Right renal cortex interstitium (tissue), 3 donors: Measurements from ENCODE around the gene SCGB1C2. TPM values are rescaled to one million over a fixed set of nuclear protein-coding genes. Genes with fewer than 3 reads are reported as not detected.
A peak's percentile ranks its signal among the peaks of the same experiment; 100 is the strongest.
"Not testable (repeated sequence)": the region's sequence is repeated elsewhere in the genome, so short reads cannot be mapped to it uniquely, and the experiment has no call there.

Experiments used
- DNase-seq, 3 donors: peaks; one replicate each; pipeline ENCODE4 v3.0.0-alpha.2; 2013; ENCODE audit warnings: low read depth in 3 of 3, low spot score in 2 of 3
- polyA plus RNA-seq, 3 donors: library from polyadenylated mRNA; unstranded; fragments of 120-200 nt; gene quantifications; one replicate each; pipeline ENCODE4 v1.2.1, GENCODE V29; 2013; ENCODE audit not compliant: insufficient read length in 3 of 3

Gene SCGB1C2
- 1 to 10 TPM in 2 of 3 donors, under 1 TPM in 1; 0.79 to 1.9 (median 1.6) TPM for polyA plus RNA-seq

GRCh38 chr17:137166-137807, at the start of gene SCGB1C2:
Gene SCGB1C2, plus strand, starts transcription at chr17:137569. Its CDS starts 22 bp downstream, at chr17:137591.
- DNase-seq: not testable (repeated sequence)

- peak in 1 of 3 donors; percentile 1 for DNase-seq
Measured at GRCh38 chr17:113111-113510, 24.3 kb upstream of the SCGB1C2 start.

- DNase-seq: not testable (repeated sequence)
Measured at GRCh38 chr17:118339-118917, 18.9 kb upstream of the SCGB1C2 start.

GRCh38 chr17:133932-134331, 3.4 kb upstream of the SCGB1C2 start:
- DNase-seq: not testable (repeated sequence)

GRCh38 chr17:134332-134785, 3.0 kb upstream of the SCGB1C2 start:
- not testable (repeated sequence) for DNase-seq

- DNase-seq: not testable (repeated sequence)
Measured at GRCh38 chr17:135022-135421, 2.3 kb upstream of the SCGB1C2 start.

- not testable (repeated sequence) for DNase-seq
Measured at GRCh38 chr17:135895-136294, 1.5 kb upstream of the SCGB1C2 start.

- not testable (repeated sequence) for DNase-seq
Measured at GRCh38 chr17:136531-136930, 838 bp upstream of the SCGB1C2 start.

- DNase-seq: not testable (repeated sequence)
Measured at GRCh38 chr17:139401-140205, 2.2 kb downstream of the SCGB1C2 start.

- no peak for DNase-seq
Measured at GRCh38 chr17:142102-142661, 4.8 kb downstream of the SCGB1C2 start.

GRCh38 chr17:142876-143784, 5.8 kb downstream of the SCGB1C2 start:
- no peak for DNase-seq

- peak in 2 of 3 donors; percentile 44 to 52 for DNase-seq
Measured at GRCh38 chr17:143785-144281, 6.5 kb downstream of the SCGB1C2 start.

- DNase-seq: no peak
Measured at GRCh38 chr17:144936-145670, 7.7 kb downstream of the SCGB1C2 start.

- no peak for DNase-seq
Measured at GRCh38 chr17:145671-146541, 8.5 kb downstream of the SCGB1C2 start.

GRCh38 chr17:146546-146945, 9.2 kb downstream of the SCGB1C2 start:
- no peak for DNase-seq

GRCh38 chr17:146983-147761, 9.8 kb downstream of the SCGB1C2 start:
- DNase-seq: no peak
